Superior temporal gyrus (tissue), 1 donor: Measurements from ENCODE around the gene CHD2.

Experiments
- DNase-seq: peaks from one replicate; pipeline ENCODE4 v3.0.0-alpha.2; 2016; ENCODE audit errors: extremely low spot score

CHD2 gene

DNA sequence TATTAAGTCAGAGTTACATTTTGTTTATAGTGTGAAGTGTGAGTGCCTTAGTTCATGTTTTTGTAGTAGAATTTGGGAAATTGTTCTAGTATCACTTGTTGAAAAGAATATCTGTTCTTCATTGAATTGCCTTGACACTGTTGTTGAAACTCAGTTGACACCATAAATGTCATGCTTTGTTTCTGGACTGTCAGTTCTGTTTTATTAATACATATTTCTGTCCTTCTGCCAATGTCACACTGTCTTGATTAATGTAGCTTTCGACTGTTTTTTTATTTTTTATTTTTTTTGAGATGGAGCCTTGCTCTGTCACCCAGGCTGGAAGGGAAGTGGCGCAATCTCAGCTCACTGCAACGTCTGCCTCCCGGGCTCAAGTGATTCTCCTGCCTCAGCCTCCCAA lies 59.1 kb downstream of the CHD2 start:
- DNase-seq, result no peak

DNA sequence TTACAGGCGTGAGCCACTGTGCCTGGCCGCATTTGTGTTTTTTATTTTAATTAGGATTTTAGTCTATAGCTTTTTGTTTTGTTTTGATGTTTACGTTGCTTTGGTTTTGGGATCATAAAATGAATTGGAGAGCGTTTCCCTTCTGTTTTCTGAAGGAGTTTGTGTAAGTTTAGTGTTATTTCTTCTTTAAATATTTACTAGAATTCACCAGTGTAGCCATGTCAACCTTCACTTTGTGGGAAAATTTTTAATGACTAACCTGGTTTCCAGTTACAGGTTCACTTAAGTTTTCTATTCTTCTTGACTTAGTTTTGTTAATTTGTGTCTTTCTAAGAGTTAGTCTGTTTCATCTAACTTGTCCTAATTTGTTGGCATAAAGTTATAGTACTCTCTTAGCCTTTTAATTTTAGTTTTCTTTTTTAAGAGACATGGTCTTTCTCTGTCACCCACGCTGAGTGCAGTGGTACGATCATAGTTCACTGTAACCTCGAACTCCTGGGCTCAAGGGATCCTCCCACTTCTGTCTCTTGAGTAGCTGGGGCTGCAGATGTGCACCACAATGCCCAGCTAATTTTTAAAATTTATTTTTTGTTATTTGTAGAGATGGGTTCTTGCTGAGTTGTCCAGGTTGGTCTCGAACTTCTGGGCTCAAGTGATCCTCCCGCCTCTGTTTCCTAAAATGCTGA lies 61.0 kb downstream of the CHD2 start:
- DNase-seq, result no peak

DNA sequence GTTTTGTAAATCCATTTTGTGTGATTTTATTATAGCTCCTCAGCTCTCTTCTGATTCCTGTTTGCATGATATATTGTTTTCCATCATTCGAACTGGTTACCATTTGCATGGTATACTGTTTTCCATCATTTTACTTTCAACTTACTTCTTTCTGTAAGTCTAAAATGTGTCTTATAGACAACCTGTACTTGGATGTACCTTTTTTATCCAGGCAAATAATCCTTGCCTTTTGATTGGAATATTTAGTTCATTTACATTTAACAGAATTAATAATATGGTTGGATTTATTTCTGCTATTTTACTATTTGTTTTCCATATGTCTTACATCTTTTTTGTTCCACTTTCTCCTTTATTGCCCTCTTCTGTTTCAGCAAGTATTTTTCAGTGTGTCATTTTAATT lies 62.8 kb downstream of the CHD2 start:
- DNase-seq, result no peak

DNA sequence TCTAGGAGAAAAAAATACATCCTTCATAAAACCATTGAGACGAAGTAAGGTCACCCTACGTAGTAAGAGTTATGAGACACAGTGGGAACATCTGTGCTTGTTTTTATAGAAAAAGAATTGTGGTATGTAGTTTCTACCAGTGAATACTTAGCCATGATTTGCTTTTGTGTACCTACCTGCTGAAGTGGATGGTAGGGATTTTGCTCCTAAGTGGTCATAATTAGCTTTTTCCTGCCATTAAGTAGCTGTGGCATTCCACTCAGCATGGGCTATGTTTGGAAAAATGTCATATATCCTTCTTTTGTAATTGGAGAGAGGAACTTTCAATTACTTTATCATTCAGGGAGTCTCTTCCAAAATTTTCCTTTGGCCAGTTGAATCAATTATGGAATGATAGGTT lies 63.7 kb downstream of the CHD2 start:
- DNase-seq, result no peak

DNA sequence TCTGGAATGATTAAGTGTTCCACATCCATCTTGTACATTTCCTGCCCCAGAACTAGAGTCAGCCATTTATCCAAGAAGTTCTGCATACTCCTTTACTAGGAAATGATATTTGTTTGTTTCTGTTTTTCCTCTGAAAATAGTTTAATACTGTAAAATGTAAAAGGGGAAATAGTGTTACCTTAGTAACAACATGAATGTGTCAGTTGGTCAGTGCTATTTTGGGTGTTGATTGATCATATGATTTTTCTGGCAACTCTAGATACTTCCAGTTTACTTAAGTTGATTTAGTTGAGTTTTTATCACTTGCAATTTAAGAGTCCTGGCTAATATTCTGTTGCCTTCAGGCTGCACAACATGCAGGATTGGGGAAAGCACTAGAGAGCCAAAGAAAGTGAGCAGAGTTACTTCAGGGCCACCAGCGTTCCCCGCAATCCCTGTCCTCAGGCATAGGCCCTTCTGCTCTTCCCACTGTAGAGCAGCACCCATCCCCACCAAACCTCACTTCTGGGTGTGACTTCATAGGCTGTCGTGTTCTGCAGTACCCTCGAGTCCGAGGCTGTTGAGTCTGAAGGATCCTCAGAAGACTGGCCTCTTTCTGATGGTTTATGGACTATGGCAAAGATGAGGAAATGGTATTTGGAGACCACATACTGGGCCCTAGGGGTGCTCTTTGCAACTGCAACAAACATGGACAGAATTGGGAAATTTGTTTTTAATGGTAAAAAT lies 69.0 kb downstream of the CHD2 start:
- DNase-seq, result no peak

DNA sequence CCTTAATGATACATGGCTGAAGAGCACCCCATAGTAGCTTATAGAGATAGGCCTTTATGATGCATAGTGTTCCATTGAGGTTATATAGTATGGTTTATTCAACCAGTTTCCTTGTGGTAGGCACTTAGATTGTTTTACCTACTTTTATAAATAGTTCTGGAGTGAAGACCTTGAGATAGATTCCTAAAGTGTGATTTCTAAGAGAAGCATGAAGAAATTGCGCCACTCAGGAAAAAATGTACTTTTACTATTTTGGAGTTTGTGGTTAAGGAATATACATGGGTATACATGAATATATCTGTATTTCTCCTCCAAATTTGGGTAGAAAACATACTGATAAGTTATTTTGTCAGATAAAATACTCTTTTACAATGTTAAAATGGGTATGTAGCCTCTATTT lies 70.5 kb downstream of the CHD2 start:
- DNase-seq, result no peak

DNA sequence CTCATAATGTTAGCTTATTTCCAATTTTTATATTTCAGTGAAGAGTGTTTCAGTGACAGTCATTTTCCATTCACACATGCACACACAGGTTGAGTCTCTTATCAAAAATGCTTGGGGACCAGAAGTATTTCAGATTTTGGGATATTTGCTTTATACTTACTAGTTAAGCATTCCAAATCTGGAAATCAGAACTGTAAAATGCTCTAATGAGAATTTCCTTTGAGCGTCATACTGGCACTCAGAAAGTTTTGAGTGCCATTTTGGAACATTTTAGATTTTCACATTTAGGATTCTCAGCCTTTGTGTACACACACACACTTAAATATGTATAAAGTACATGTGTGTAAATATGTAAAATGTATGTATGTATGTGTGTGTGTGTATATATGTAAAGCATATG lies 71.0 kb downstream of the CHD2 start:
- DNase-seq, result no peak

DNA sequence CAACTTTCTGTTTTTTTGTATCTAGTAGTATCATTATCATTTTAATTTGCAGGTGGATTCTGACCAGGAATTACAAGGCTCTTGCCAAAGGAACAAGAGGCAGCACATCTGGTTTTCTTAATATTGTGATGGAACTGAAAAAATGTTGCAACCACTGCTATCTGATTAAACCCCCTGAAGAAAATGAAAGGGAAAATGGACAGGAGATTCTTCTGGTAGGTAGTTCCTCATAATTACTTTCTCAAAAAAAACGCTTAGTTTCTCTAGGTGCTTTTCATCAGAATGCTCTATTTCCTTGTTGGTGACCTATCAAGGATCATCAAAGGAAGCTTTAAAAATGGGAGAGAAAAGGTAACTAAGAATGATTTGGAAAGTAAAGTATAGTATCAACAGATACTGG lies 71.6 kb downstream of the CHD2 start:
- no peak for DNase-seq

DNA sequence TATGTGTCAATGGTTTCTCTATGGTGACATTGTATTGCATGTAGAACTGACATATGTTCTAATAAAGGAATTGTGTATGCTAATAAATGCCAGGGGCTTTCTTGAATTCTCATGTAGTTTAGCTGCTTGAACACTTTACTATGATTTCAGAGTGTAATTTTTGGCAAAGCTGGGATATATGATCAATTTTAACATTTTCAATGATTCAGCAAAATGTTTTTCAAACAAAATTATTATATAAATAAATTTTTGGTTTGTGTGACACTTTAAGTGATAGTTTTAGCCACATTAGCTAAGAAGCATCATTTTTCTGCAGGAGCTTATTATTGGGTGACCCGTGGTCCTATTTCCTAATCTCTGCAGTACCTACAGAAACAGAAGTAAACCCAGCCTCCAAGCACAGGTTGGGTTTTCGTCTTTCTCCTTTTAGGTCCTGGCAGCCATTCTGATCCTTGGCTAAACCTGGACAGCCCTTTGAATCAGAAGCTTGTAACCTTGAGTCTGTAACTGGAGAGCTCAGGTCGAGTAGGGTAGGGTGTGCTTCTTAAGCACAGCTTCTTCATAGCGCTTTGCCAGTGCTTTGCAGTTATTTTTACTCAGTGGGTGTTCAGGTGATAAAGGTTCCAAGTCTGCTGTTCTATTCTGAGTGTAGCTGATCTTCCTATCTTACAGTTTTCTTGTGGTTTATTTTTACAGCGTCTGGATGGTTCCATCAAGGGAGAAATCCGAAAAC lies 74.2 kb downstream of the CHD2 start:
- no peak for DNase-seq

DNA sequence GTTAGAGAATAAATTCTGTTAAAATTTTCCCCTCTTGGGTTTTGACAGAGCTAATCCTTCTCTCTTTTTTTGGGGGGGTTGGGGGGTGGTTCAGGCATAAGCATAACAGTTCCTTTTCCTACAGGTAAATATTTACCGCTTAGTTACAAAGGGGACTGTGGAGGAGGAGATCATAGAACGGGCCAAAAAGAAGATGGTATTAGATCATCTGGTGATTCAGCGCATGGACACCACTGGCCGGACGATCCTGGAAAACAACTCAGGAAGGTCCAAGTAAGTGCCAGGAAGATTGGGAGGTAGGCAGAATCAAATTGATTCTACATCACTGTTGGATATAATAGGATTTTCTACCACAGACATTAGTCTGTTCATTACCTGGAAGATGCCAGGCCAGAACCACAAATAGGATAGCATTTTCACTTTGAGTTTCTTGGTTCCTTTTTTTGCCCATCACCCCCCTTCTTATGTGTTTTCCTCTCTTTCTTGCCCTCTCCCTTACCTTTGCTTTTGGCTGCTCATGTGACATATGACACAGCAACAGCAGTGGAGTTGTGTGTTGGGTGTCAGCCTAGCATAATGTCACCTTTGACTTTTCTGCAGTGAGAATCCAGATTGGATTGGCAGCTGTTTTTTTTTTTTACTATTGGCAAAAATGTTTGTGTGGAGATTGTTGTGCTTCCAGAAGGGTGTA lies 79.0 kb downstream of the CHD2 start:
- no peak for DNase-seq

DNA sequence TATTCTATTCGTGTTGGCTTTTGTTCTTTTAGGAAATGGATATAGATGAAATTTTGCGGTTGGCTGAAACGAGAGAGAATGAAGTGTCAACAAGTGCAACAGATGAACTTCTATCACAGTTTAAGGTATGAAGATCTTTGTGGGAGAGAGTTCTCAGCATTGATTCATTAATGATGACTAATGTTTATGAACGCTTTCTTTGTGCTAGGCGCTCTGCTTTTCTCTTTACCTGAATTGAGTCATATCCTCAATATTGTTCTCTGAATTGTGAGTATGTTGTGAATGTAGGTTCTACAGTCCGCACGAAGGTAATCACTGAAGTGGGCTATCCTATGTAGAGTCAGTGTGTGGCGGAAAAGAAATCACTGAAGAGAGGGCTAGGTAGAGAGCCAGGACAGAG lies 81.2 kb downstream of the CHD2 start:
- DNase-seq, result no peak

DNA sequence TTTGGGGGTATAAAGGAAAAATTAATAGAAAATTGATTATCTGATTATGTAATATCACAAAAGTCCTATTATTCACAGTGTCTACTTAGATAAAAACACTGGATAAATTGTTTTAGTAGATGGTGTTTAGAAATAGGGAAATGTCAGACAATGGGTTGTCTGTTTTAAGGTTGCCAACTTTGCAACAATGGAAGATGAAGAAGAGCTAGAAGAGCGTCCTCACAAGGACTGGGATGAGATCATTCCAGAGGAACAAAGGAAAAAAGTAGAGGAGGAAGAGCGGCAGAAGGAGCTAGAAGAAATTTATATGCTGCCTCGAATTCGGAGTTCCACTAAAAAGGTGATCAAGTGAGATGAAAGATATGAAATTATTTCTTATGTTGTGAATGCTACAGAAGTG lies 84.0 kb downstream of the CHD2 start:
- DNase-seq, result peak; percentile 90

DNA sequence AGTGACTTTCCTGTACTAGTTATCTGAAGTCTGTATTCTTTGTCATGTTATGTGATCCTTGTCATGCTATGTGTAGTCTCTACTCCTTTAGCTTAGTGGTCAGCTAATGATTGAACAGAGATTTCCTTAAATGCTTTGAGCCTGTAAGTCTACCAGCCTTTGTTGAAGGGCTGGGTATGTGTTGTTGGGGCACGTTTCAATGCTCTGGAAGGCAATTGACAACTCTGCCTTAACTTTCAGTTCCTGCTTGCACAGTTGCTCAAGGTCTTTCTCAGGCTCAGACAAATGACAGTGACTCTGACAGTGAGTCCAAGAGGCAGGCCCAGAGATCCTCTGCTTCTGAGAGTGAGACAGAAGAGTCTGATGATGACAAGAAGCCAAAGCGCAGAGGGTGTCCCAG lies 89.3 kb downstream of the CHD2 start:
- no peak for DNase-seq

DNA sequence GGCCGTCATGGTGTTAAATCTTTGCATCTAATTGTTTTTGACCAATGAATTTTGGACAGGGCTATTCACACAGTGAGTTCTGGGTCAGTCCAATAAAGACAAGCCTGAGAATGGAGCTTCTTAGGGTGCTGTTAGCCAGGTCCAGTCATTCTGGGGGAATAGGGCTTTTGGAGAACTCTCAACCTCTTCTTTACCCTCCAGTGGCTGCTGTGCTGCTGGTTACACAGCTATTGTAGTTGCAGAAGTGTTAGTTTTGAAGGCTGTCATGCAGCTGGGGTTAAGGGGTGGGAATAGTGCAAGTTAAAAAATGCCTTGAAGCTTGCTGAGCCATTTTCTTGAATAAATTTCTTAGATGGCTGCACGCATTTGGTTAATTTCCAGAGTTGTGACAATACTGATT lies 89.9 kb downstream of the CHD2 start:
- no peak for DNase-seq

DNA sequence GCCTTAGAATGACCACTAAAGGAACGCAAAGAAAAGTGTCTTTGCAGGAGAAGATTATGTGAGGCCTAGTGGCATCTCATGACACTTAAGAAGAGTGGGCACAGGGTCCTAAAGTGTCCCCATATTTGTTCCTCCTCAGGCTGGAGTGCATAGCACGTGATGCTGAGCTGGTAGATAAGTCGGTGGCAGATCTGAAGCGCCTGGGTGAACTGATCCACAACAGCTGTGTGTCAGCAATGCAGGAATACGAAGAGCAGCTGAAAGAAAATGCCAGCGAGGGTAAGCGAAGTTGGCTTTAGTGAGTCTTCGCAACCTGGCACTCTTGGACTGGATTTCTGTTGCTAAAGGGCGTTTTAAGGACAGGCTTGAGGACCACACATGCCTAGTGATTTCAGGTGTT lies 92.6 kb downstream of the CHD2 start:
- no peak for DNase-seq

DNA sequence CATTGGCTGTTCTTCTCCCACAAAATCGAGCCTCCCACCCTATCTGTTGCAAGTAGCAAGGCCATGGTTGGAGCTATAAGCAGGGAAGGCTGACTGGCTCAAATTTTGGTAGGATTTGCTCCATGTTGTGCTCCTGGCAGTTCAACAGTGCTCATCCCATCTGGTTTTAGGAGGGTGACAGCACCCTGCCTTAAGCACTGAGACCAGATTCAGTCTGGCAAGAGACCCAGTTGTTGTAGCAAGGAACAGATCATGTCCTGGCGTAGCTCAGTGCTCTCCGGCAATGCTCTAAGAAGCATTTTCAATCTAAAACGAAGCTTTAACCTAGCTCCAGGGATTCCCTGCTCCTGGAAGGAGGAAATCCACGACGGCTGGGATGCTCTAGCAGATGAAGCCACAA lies 97.7 kb downstream of the CHD2 start:
- DNase-seq, result no peak

DNA sequence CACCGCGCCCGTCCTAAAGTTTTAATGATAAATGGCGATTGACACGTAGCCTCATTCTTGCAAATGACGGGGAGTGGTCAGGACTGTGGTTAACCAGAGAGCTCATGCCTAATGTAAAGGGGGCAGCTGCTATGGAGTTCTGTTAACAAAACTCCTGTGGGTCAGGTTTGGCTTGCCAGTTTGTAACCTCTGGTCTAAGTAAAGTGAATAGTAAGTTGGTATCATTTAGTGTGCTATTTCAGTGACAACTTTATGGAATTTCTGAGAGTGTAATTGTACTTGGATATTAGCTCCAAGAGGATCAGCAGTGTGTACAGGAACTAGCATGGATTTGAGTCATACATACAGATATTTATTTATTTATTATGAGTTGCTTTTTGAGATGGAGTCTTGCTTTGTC lies 101.0 kb downstream of the CHD2 start:
- no peak for DNase-seq

DNA sequence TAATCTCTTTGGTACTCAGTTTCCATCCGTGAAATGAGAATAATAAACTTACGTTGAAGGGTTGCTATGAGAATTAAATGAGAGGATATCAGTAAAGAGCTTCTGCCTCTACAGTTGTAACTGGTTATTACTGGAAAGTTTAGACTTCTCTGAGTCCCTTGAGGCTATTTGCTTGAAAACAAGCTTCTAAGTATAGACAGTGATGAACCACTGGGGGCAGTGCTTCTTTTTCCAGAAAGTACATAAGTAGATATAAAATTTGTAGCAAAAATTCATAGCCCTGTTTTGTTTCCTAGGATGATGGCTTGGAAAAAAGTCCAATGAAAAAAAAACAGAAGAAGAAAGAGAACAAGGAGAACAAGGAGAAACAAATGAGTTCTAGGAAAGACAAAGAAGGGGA lies 101.8 kb downstream of the CHD2 start:
- no peak for DNase-seq

DNA sequence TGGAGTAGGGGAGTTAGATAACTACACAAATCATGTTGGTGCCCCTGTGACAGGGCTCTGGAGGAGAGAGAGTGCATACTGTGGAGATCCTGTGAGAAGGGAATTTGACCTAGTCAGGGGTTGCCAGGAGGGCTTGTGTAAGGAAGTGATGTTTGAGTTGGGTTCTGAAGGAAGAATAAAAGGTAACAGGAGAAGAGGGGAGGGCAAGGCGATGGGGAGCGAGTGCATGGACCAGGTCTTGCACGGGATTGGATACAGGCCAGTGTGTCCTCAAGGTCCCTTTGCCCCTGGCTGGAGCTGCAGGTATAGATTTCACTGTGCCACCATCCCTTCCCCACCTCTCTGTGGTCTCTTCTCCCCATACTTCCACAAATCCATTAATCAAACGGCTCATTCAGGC lies 105.0 kb downstream of the CHD2 start:
- DNase-seq, result no peak

DNA sequence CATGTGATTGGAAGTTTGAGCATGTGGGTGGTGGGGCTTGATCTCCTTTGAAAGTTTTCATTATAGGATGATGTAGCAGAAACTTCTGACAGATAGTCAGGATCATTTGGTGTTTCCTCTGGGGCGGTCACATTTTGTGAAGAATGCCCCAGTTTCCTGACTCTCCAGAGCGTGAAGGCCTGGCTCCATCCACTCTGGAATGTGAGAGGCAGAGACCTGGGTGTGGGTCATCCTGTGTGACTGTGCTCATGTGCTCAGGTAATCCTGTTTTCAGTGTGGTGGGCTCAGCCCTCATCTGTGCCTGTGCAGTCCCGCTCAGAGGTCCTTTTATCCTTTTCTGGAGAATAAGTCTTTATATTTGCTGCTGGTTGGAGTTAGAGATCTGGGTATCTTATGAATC lies 107.9 kb downstream of the CHD2 start:
- DNase-seq, result no peak

DNA sequence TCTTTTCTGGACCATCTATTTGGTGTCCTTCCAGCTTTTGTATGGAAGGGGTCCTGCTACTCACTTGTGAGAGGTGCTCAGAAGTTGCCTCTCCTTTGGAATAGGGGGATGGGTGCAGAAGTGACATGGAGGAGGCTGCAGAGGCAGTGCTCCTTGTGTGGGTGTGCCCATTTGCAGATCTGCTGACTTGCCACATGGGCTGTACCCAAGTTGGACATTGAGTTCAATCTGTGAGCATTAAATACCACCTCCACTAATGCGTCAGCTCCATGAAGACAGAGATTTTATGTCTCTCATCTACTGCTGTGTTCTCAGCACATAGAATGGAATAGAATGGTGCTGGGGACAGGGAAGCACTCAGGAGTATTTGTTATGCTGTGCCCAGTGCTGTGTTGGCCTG lies 112.7 kb downstream of the CHD2 start:
- DNase-seq, result no peak

DNA sequence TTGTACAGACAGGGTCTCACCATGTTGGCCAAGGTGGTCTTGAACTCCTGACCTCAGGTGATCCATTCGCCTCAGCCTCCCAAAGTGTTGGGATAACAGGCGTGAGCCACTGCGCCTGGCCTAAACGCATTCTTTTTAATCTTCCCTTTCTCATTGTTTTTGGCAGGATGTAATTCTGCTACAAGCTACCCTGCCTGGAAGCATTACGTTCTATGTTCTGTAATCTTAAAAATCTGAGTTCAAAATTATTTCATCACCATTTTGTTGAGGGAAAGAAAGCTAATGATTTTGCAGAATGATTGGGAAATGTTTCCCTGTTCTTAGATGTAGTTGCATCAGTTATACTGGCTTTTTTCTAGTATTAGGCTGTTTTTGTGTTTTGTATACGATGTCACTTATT lies 117.4 kb downstream of the CHD2 start:
- no peak for DNase-seq

DNA sequence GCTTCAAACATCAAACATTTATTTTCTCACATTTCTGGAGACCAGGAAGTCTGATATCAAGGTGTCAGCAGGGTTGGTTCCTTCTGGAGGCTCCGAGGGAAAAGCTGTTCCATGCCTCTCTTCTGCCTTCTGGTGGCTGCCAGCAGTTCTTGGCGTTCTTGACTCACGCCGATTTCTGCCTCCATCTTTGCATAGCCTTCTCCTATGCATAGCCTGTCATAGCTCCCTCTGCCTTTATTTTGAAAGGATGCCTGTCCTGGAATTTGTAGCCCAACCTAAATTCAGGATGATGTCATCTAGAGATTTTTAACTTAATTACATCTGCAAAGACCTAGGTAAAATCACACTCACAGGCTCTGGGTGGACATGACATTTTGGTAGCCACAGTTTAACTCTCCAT lies 118.5 kb downstream of the CHD2 start:
- peak; percentile 54 for DNase-seq
